ENCODE data around the gene EYS.
"Not testable (repeated sequence)": the region's sequence is repeated elsewhere in the genome, so short reads cannot be mapped to it uniquely, and the experiment has no call there.

EYS gene

DNA sequence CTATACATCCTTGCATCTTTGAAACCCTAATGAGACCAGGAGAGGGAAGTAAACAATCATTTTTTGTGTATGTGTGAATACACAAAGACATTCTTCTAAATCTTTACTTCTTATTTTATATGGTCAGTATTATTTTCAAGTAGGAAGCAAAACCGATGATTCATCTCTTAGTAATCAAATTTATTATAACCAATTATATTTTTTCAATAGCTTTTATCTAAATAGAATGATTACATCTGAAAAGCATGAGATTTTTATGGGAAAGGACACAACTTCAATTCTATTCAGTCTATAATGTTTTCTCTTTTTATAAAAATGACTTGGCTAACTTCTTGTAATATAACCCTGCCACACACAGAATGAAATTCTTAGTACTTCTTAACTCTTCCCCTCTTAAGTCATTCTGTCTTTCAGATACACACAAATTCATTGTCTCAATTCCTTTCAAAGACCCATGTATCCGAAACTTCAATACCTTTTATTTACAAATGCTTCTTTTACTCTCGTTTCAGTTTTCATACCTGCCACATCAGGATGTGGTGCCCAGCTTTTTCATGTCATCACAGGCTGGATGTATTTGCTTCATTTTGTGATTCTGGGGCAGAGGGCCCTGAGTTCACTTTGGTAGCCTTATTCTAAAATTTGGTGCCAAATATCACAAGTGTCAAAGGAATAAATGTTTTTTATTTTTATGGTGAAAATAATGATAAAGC lies 1844.4 kb downstream of the EYS start:
- no peak for DNase-seq

DNA sequence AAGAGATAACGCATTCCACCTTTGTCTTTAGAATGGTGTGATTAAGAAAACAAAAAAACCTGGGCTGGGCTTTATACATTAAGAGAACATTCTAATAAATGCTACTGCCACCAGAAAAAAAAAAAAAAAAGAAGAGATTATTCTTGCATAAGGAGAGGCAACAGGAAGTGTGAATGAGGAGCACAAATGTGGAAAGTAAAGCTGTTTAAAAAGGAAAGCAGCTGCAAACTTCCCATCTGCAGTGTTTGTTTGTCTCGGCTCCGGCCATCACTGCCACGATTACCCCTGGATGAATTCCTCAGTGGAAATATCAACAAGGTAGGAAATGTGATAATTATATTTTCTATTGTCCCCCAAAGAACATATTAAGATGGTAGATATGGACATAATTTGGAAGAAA lies 1847.5 kb downstream of the EYS start:
- DNase-seq = no peak

- DNase-seq = no peak
Observed at GRCh38 chr6:63858691-63859090, 1848.3 kb downstream of the EYS start.

DNA sequence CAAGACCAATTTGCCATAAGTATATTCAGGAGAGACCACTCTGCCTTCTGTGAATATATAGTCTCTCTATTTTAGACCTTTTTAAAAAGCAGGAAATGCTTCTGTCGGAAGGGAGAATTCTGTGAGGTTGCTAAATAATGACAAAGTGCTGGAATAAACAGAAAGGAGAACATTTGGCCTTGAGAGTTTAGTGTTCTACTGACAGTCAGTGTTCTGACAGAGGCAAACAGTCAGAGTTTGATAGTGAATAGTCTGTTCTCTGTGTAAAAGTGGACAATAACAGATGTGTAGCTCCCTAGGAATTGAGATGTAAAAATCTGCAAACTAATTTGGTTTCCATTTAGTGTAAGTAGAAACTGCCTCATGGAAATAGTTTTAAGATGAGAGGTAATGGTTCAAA lies 1850.8 kb downstream of the EYS start:
- no peak for DNase-seq

DNA sequence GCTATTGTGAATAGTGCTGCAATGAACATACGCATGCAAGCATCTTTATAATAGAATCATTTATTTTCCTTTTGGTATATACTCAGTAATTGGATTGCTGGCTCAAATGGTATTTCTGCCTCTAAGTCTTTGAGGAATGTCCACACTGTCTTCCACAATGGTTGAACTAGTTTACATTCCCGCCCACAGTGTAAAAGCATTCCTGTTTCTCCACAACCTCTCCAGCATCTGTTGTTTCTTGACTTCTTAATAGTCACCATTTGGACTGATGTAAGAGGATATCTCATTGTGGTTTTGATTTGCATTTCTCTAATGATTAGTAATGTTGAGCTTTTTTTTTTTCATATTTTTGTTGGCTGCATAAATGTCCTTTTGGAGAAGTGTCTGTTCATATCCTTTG lies 1862.7 kb downstream of the EYS start:
- no peak for DNase-seq

- no peak for DNase-seq
Observed at GRCh38 chr6:63839485-63839884, 1867.5 kb downstream of the EYS start.

DNA sequence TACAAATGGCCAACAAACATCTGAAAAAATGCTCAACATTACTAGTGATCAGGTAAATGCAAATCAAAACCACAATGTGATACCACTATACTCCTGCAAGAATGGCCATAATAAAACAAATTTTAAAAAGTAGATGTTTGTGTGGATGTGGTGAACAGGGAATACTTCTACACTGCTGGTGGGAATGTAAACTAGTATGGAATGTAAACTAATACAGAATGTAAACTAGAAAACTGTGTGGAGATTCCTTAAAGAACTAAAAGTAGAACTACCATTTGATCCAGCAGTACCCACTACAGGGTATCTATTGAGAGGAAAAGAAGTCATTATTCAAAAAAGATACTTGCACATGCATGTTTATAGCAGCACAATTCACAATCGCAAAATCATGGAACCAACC lies 1878.3 kb downstream of the EYS start:
- DNase-seq = not testable (repeated sequence)

- no peak for DNase-seq
Observed at GRCh38 chr6:63824722-63825121, 1882.3 kb downstream of the EYS start.

DNA sequence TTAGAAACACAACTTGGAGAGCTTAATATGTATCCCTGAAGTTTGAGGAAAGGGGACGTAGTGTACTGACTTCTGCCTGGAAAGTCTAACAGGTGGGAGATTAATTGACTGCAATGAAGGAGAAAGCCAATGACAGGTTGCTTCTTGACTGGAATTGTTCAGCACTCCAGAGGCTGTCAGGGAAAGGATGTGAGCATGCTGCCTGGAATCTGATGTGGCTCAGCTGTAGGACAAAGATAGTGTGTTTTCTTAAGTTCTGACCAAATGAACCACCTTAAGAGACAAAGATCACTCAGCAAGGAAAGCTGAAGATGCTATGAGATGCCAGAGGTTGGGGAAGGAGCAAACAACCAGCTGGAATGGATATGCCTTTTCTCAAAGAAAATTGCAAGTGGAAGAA lies 1885.6 kb downstream of the EYS start:
- no peak for DNase-seq

DNA sequence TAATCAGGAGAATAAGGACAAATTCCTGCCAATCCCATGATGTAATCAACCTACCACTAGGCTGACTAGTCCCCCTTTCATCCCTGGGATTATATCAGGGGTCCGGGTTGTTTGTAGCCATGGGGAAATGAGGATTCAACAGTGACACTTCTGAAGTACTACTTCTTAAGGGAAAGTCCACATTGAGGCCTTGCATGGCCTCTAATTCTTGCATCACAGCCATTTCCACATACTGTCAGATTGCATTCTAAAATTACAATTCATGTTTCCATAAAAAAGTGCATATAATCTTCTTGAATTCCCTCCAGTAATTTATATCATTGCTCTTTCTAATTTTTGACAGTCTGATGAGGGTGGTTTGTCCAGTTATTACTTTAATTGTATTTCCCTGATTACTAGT lies 1887.2 kb downstream of the EYS start:
- DNase-seq = no peak

- no peak for DNase-seq
Observed at GRCh38 chr6:63817492-63818050, 1889.5 kb downstream of the EYS start.

DNA sequence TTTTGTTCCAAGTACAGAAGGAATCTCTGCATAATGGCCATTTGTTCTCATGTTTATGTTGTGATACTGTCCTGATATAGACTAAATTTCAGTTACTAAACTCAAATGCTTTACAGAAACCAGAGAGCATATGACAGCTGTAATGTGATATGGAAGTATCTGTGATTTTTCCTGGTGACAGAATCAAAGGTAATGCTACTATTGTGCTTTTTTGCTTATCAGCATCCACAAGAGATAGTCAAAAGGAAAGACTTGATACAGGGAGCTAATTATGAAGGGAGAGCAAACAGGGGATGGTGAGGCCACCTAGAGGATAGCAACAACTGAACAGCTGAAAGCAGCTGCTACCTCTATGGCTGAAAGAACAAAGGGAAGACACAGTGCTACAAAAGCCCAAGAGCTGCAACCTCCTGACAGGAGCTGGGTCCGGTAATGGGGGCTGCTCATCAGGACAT lies 1890.0 kb downstream of the EYS start:
- DNase-seq = no peak

DNA sequence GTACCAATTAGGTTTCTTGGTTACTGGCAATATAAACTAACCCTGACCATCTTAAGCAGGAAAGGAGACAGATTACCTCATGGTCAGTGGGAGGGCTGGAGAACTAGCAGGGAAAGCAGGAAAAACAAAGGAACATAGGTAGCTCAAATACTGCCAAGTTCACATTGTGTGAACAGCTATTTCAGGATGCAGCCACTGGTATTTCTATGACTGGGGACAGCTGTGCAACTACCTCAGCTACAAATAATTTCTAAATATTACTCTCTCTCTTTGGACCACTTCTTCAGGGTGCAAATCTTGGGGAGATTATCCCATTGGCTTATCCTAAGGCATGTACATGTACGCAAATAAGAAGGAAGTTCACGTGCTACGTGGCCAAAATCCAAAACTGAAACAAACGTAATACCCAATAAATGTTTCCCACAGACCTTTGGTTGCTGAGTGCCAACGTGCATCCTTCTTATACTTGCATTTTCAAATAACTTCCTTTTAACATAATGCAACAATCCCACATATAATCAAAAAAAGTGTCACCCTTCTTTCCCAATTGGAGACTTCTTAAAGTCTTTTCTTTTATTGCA lies 1890.5 kb downstream of the EYS start:
- no peak for DNase-seq

DNA sequence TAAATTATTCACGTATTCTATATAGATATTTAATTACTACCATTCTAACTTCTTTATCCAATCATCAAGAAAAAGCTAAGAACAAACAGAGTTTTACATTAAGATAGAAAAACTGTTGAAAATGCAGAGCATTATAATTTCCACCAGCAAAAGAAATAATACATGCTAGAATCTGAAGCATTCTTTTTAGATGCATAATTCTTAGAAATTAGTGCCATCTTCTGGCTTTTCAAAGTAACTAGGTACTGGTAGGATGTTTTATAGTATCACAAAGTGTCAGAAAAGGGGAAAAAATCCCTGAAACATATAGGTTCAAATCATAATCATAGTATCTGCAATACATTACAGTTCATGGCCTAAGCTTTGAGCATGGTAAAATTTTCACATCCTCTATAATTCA lies 1892.6 kb downstream of the EYS start:
- no peak for DNase-seq

- DNase-seq = no peak
Observed at GRCh38 chr6:63813566-63814120, 1893.4 kb downstream of the EYS start.

DNA sequence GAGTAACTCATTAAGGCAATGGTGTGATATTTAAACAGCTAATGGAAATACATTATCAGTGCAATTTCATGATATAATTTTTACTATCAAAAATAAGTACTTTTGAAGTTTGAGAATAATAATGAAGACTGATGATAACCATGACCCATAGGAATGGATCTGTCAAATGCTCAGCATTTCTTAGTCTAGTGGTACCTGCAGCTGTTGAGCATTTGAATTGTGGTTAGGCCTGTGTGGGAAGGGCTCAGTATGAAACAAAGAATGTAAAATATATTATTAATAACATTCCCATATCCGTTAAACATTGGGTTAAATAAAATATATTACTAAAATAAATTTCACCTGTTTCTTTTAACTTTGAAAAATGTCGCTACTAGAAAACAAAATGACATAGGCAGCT lies 1898.5 kb downstream of the EYS start:
- DNase-seq = no peak

DNA sequence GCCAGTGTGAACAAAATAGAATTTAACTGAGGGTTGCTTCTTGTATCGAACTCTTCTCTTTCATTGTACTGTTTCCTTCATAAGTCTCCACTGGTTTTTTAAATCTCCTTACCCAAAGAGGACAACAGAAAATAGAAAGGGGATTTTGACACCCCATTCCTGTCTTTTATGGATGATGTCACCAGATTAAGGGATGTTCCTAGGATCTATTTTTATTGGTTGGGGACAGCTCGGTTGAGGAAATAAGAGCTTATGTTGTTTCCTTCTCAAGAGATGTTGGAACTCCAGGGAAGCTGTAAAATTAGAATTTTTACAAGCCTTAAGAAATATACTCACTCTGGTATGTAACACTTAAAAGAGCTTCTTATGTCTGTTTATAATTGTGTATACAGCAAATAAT lies 1900.0 kb downstream of the EYS start:
- no peak for DNase-seq

DNA sequence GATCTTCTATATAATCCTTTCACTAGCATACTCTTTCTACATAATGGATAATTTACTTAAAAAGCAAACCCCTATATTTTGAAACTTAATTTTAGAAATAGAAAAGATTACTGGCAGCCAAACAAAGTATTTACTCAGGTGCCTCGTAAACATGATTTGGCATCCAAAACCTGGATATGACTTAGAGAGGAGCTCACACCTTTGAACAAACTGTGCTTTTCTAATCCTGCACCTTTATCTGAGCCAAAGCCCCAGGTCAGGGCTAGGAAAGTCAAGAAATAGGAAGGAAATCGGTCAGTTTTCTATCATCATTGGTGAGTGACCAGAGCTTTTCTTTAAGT lies 1900.5 kb downstream of the EYS start:
- DNase-seq = no peak

DNA sequence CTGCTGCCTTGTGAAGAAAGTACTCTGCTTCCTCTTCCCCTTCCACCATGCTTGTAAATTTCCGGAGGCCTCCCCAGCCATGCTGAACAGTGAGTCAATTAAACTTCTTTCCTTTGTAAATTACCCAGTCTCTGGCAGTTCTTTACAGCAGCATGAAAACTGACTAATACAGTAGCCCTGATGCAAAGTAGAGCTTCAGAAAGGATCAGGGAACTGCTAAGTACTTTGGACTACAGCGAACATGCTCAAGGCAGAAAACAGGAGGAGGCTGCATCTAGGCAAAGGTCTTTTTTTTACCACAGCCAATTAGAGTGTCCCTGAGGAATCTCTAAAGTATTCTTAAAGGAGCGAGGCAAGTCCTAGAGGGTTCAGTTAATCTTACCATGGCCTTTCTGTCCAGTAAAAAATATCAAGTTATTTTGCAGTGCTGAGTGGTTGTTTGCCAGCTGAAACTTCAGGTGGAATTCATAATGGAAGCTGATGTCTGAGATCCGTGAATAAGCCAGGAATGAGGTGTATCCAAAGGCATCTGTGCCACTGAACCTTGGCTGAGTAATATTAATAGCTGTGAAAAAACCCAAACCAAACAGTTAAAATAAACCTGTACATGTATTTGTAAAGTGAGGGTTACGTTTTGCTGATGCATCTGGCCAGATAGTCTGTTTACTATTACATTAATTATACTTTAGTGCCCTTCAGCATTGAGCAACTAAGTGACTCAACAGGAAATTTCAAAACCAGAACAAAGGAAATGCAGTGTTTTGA lies 1901.0 kb downstream of the EYS start:
- DNase-seq = no peak

GRCh38 chr6:63805345-63805744 lies 1901.7 kb downstream of the EYS start:
- no peak for DNase-seq

- DNase-seq = no peak
Observed at GRCh38 chr6:63804381-63804956, 1902.6 kb downstream of the EYS start.

DNA sequence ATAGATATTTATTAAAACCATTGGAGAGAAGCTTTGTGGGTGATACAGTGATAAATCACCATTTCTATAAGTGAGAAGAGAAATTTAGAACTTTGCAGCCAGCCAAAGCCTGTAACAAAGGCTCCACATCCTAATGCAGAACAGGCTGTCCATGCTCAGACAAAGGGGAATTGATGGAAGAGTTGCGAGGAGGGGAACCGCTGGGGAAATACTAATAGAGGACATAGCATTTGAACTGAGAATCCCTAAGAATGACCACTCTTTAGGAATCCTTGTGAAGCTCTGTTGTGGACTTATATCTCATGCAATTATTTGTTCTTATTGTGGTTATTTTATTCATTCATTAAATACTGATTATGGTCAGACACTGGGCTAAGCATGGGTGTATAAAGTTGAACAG lies 1903.7 kb downstream of the EYS start:
- DNase-seq = no peak

- DNase-seq = no peak
Observed at GRCh38 chr6:63802606-63803206, 1904.3 kb downstream of the EYS start.
